ENCODE results near the gene ULBP3.

DNA sequence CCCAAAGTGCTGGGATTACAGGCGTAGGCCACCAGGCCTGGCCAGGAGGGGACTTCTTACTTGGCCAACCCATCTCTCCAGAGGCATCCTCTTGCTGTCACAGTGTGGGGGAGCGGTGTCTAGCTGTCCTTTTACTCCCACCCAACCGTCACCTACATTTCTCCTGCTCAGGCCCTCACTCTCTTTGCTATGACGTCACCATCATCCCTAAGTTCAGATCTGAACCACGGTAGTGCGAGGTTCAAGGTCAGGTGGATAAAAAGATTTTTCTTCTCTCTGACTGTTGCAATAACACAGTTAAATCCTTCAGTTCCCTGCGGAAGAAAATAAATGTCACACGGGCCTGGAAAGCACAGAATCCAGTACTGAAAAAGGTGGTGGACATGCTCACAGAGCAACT lies 36.3 kb downstream of the ULBP3 start:
- TF ChIP-seq, protein P1, sequence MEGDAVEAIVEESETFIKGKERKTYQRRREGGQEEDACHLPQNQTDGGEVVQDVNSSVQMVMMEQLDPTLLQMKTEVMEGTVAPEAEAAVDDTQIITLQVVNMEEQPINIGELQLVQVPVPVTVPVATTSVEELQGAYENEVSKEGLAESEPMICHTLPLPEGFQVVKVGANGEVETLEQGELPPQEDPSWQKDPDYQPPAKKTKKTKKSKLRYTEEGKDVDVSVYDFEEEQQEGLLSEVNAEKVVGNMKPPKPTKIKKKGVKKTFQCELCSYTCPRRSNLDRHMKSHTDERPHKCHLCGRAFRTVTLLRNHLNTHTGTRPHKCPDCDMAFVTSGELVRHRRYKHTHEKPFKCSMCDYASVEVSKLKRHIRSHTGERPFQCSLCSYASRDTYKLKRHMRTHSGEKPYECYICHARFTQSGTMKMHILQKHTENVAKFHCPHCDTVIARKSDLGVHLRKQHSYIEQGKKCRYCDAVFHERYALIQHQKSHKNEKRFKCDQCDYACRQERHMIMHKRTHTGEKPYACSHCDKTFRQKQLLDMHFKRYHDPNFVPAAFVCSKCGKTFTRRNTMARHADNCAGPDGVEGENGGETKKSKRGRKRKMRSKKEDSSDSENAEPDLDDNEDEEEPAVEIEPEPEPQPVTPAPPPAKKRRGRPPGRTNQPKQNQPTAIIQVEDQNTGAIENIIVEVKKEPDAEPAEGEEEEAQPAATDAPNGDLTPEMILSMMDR (IDR thresholded peaks at IDR 0.05) = no peak
- TF ChIP-seq POLR2A (IDR thresholded peaks at IDR 0.05) (no peak), POLR2AphosphoS5 (IDR thresholded peaks at IDR 0.05) (no peak)
